ENCODE measurements around the gene KCNC1. TPM values are rescaled to one million over a fixed set of nuclear protein-coding genes. Genes with fewer than 3 reads are reported as not detected.
A peak's percentile ranks its signal among the peaks of the same experiment; 100 is the strongest.

KCNC1 gene
- total RNA-seq, 1 experiment from 2014 or later = 0.04 TPM

DNA sequence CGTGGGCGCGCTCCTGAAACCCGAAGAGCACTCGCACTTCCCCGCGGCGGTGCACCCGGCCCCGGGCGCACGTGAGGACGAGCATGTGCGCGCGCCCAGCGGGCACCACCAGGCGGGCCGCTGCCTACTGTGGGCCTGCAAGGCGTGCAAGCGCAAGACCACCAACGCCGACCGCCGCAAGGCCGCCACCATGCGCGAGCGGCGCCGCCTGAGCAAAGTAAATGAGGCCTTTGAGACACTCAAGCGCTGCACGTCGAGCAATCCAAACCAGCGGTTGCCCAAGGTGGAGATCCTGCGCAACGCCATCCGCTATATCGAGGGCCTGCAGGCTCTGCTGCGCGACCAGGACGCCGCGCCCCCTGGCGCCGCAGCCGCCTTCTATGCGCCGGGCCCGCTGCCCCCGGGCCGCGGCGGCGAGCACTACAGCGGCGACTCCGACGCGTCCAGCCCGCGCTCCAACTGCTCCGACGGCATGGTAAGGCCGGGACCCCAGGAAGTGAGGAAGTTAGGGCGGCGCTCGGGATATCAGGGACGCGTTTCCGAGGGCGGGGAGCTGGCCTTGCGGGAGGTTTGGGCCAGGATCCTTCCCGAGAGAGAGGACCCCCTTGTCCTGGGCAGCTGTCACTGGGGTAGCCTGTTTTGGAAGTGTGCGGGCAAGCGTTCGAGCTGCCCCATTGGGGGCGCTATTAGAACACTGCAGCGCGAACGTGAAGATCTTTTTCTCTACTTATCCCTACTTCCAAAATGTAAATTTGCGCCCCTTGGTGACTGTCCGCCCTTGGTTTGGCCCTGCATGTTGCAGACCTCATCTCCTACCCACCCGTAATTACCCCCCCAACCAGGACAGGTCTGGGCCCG lies 14.4 kb upstream of the KCNC1 start:
- peaks cover 15 to 28% of the 10 kb centered on the region in 2 experiments for H3K4me1 Mint-ChIP-seq
- Histone ChIP-seq H3K9ac (ENCODE audit: extremely low read depth, insufficient read length, low read length) (no peak overlapping the region), H3K79me1 (ENCODE audit: insufficient read depth, low read depth, low read length, poor library complexity, severe bottlenecking) (no peaks in the 10 kb centered on the region), H3K23ac (ENCODE audit: insufficient read length, low read depth, low read length) (no peak overlapping the region), H3K4me2 (ENCODE audit: insufficient read depth, insufficient read length, low read length) (peak overlapping the region; percentile 68), H2BK20ac (ENCODE audit: low read depth, low read length, poor library complexity, severe bottlenecking) (no peak overlapping the region), H3K79me2 (ENCODE audit: insufficient read depth, low read length) (no peaks in the 10 kb centered on the region), H4K8ac (replicated peaks; ENCODE audit: insufficient read length, low read depth, low read length) (no peak overlapping the region), H3K4ac (ENCODE audit: low read depth, low read length) (no peak overlapping the region), H2AK5ac (ENCODE audit: insufficient read length, low read length) (no peak overlapping the region), H3K23me2 (ENCODE audit: insufficient read length, low read depth, low read length, poor library complexity, severe bottlenecking) (peaks cover 11% of the 10 kb centered on the region), H4K91ac (ENCODE audit: insufficient read length, low read depth, low read length) (no peak overlapping the region), H2BK15ac (ENCODE audit: low read depth, low read length) (no peak overlapping the region), H3K18ac (ENCODE audit: insufficient read length, low read depth, low read length) (no peak overlapping the region), H3K56ac (ENCODE audit: insufficient read length, low read depth, low read length) (no peak overlapping the region), H4K5ac (ENCODE audit: insufficient read length, low read depth, low read length) (no peak overlapping the region), H3K14ac (ENCODE audit: insufficient read depth, low read length) (no peak overlapping the region), H3K9me3 (ENCODE audit: control insufficient read depth, low read depth, low read length) (no peaks in the 10 kb centered on the region), H2BK120ac (ENCODE audit: low read depth, low read length, poor library complexity, severe bottlenecking) (no peak overlapping the region), H3T11ph (ENCODE audit: low read length) (no peak overlapping the region), H2AFZ (ENCODE audit: low read length) (no peak overlapping the region), H2BK12ac (ENCODE audit: insufficient read length, low read depth, low read length) (no peak overlapping the region), H4K20me1 (ENCODE audit: control insufficient read depth, insufficient read depth, insufficient read length) (no peaks in the 10 kb centered on the region), H3K4me1 (ENCODE audit: insufficient read depth, low read length) (no peaks in the 10 kb centered on the region), H2BK5ac (ENCODE audit: insufficient read length, low read length) (no peak overlapping the region), H3K27ac (ENCODE audit: insufficient read length, low read depth, low read length) (no peak overlapping the region), H3K27me3 (ENCODE audit: insufficient read depth, low read length) (peaks cover 77% of the 10 kb centered on the region)
- H3K27ac Mint-ChIP-seq = no peak overlapping the region
- WGBS (ENCODE audit: extremely low coverage, insufficient read length, low lambda C conversion rate) = no CpG with 5 or more reads among the region's 85 CpGs
- TF ChIP-seq, protein P1, sequence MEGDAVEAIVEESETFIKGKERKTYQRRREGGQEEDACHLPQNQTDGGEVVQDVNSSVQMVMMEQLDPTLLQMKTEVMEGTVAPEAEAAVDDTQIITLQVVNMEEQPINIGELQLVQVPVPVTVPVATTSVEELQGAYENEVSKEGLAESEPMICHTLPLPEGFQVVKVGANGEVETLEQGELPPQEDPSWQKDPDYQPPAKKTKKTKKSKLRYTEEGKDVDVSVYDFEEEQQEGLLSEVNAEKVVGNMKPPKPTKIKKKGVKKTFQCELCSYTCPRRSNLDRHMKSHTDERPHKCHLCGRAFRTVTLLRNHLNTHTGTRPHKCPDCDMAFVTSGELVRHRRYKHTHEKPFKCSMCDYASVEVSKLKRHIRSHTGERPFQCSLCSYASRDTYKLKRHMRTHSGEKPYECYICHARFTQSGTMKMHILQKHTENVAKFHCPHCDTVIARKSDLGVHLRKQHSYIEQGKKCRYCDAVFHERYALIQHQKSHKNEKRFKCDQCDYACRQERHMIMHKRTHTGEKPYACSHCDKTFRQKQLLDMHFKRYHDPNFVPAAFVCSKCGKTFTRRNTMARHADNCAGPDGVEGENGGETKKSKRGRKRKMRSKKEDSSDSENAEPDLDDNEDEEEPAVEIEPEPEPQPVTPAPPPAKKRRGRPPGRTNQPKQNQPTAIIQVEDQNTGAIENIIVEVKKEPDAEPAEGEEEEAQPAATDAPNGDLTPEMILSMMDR (conservative IDR thresholded peaks at IDR 0.05) = peak; percentile 58
- H3K27me3 Mint-ChIP-seq (ENCODE audit: low read depth) = no peaks in the 10 kb centered on the region; the same call in none of the 2 replicates
- peak overlapping the region; percentile 43 to 72; a peak in 4 of 5 replicates for H3K4me3 Mint-ChIP-seq
- H3K36me3 Mint-ChIP-seq (ENCODE audit: insufficient read depth in 1 of 3, low read depth in 3 of 3) = no peaks in the 10 kb centered on the region
- H3K9me3 Mint-ChIP-seq = peaks cover 0 to 3% of the 10 kb centered on the region in 2 experiments; a peak in 1 of 5 replicates
- DNase-seq = peak; percentile 74
